CD14-positive monocyte (primary cell): ENCODE measurements around the gene ATF4. TPM values are rescaled to one million over a fixed set of nuclear protein-coding genes. Genes with fewer than 3 reads are reported as not detected.

Source experiments
- DNase-seq, 3 donors: peaks; one replicate each; pipeline ENCODE4 v3.0.0-alpha.2; 2011 to 2022
- H2AFZ ChIP-seq: 2 replicates; pipeline ENCODE4 v1.6.0; 2012; ENCODE audit warnings: mild to moderate bottlenecking, low read depth, low read length, inconsistent platforms; ENCODE audit not compliant: insufficient read depth, poor library complexity, severe bottlenecking
- H3K27ac ChIP-seq, 2 donors: 1 replicate in 1 of 2; 2 replicates in 1 of 2; pipeline ENCODE4 v1.5.1; 2012 to 2013; ENCODE audit warnings: low read length in 2 of 2, control low read depth in 1 of 2, inconsistent platforms in 1 of 2, low read depth in 1 of 2, mild to moderate bottlenecking in 1 of 2
- H3K27me3 ChIP-seq, 2 donors: one replicate each; pipeline versions ENCODE4 v1.6.0 to v1.6.1; 2011 to 2013; ENCODE audit warnings: low read length in 2 of 2; ENCODE audit not compliant: control insufficient read depth in 2 of 2, insufficient read depth in 2 of 2
- H3K36me3 ChIP-seq, 2 donors: replicated peaks in 1 of 2; 1 replicate in 1 of 2; 2 replicates in 1 of 2; pipeline versions ENCODE4 v1.5.1 to v1.6.1; 2012 to 2013; ENCODE audit warnings: low read length in 2 of 2, control low read depth in 1 of 2, inconsistent platforms in 1 of 2, mild to moderate bottlenecking in 1 of 2; ENCODE audit not compliant: insufficient read depth in 2 of 2, control insufficient read depth in 1 of 2
- H3K4me1 ChIP-seq, 2 donors: 1 replicate in 1 of 2; 2 replicates in 1 of 2; pipeline versions ENCODE4 v1.5.1 to v1.6.1; 2012 to 2013; ENCODE audit warnings: low read length in 2 of 2, control low read depth in 1 of 2, inconsistent platforms in 1 of 2, mild to moderate bottlenecking in 1 of 2, moderate library complexity in 1 of 2; ENCODE audit not compliant: insufficient read depth in 2 of 2, control insufficient read depth in 1 of 2
- H3K4me2 ChIP-seq: replicated peaks from 2 replicates; pipeline ENCODE3; 2012; ENCODE audit warnings: low read length, moderate library complexity, mild to moderate bottlenecking; ENCODE audit not compliant: poor library complexity, severe bottlenecking; ENCODE audit errors: extremely low read depth
- H3K4me3 ChIP-seq, 3 experiments: fragments of 200-600 bp in 1 of 3; sonication (generic) in 1 of 3; replicated peaks in 1 of 3; 1 replicate in 2 of 3; 2 replicates in 1 of 3; pipeline ENCODE4 v1.5.1; 2011 to 2013; ENCODE audit warnings: low read length in 3 of 3, mild to moderate bottlenecking in 3 of 3, control low read depth in 2 of 3, low read depth in 2 of 3, inconsistent platforms in 1 of 3, moderate library complexity in 1 of 3
- H3K79me2 ChIP-seq: 2 replicates; pipeline ENCODE4 v1.6.0; 2012; ENCODE audit warnings: mild to moderate bottlenecking, control low read depth, inconsistent platforms, low read length, moderate library complexity; ENCODE audit not compliant: insufficient read depth
- H3K9ac ChIP-seq: 2 replicates; pipeline ENCODE4 v1.6.0; 2017; ENCODE audit warnings: low read length, mild to moderate bottlenecking; ENCODE audit not compliant: insufficient read depth, poor library complexity, severe bottlenecking
- H3K9me3 ChIP-seq, 2 donors: replicated peaks in 1 of 2; 1 replicate in 1 of 2; 2 replicates in 1 of 2; pipeline versions ENCODE4 v1.5.1 to v1.6.1; 2012 to 2013; ENCODE audit warnings: low read length in 2 of 2, control low read depth in 1 of 2; ENCODE audit not compliant: control insufficient read depth in 1 of 2, insufficient read depth in 1 of 2
- H4K20me1 ChIP-seq: 2 replicates; pipeline ENCODE4 v1.6.0; 2012; ENCODE audit warnings: mild to moderate bottlenecking, low read length, control low read depth, moderate library complexity; ENCODE audit not compliant: insufficient read depth
- H3K27ac Mint-ChIP-seq, 7 donors: one replicate each; pipeline ENCODE4 v1.8.0; 2020; ENCODE audit warnings: mild to moderate bottlenecking in 7 of 7, mixed read lengths in 7 of 7, moderate library complexity in 6 of 7, inconsistent platforms in 2 of 7
- H3K27me3 Mint-ChIP-seq, 3 donors: one replicate each; pipeline ENCODE4 v1.8.0; 2021 to 2022; ENCODE audit warnings: low read depth in 3 of 3, mild to moderate bottlenecking in 3 of 3, mixed read lengths in 3 of 3, moderate library complexity in 3 of 3, inconsistent platforms in 1 of 3
- H3K36me3 Mint-ChIP-seq, 2 donors: one replicate each; pipeline ENCODE4 v1.8.0; 2020; ENCODE audit warnings: mixed read lengths in 2 of 2, inconsistent platforms in 1 of 2, mild to moderate bottlenecking in 1 of 2
- H3K4me1 Mint-ChIP-seq: one replicate; pipeline ENCODE4 v1.8.0; 2020; ENCODE audit warnings: mild to moderate bottlenecking, mixed read lengths
- H3K4me3 Mint-ChIP-seq, 2 donors: one replicate each; pipeline ENCODE4 v1.8.0; 2020; ENCODE audit warnings: mild to moderate bottlenecking in 2 of 2, mixed read lengths in 2 of 2, moderate library complexity in 1 of 2
- H3K9me3 Mint-ChIP-seq, 7 donors: one replicate each; pipeline ENCODE4 v1.8.0; 2020 to 2022; ENCODE audit warnings: mixed read lengths in 7 of 7, mild to moderate bottlenecking in 6 of 7, moderate library complexity in 6 of 7, inconsistent platforms in 2 of 7
- CTCF ChIP-seq: fragments of 200-600 bp; IDR thresholded peaks from one replicate; pipeline ENCODE4 v1.8.0; 2022; ENCODE audit warnings: antibody characterized with exemption, mild to moderate bottlenecking
- WGBS: methylation state at CpG from one replicate; pipeline ENCODE4 v1.1.5; 2013; ENCODE audit warnings: missing lambda C conversion rate; ENCODE audit not compliant: insufficient coverage; 5-methylcytosine and 5-hydroxymethylcytosine counted together
- intact Hi-C, 2 donors: fragments of 100-400 bp; cut with micrococcal nuclease; formaldehyde crosslinking; loops; one replicate each; pipeline versions ENCODE4 v1.15.0 to v1.15.1; 2023
- polyA plus RNA-seq, 3 donors: library from polyadenylated mRNA; depleted of rRNA in 1 of 3; unstranded in 2 of 3; stranded (reverse) in 1 of 3; fragments of 300-500 nt in 2 of 3; fragments of >200 nt in 1 of 3; fragmentation: Illumina TruSeq in 2 of 3; gene quantifications; 1 replicate in 2 of 3; 2 replicates in 1 of 3; pipeline ENCODE4 v1.2.3, GENCODE V29; 2012 to 2021

ATF4 gene
- polyA plus RNA-seq, 3 donors = 55.1 to 606 (median 59.0) TPM

GRCh38 chr22:39526736-39527171 lies 6.4 kb downstream of the ATF4 start:
- Mint-ChIP-seq H3K27me3 (peaks cover 0 to 4% (median 1%) of the 10 kb centered on the region in 3 donors), H3K36me3 (peaks cover 49 to 85% of the 10 kb centered on the region in 2 donors), H3K4me1 (peaks cover 87% of the 10 kb centered on the region), H3K27ac (peak overlapping the region; percentile 30 to 91 (median 82)), H3K4me3 (no peak overlapping the region), H3K9me3 (no peaks in the 10 kb centered on the region)
- H3K36me3 ChIP-seq = peaks cover 46 to 71% of the 10 kb centered on the region in 2 donors
- H3K9ac ChIP-seq = no peak overlapping the region
- no peak overlapping the region for H3K4me3 ChIP-seq
- DNase-seq = peak in 2 of 3 donors; percentile 59 to 68
- peaks cover 82 to 96% of the 10 kb centered on the region in 2 donors for H3K4me1 ChIP-seq
- no peak overlapping the region for H2AFZ ChIP-seq
- WGBS = 20% methylated on average over 2 of the region's 4 CpGs
- H3K27me3 ChIP-seq = no peaks in the 10 kb centered on the region
- intact Hi-C loops = loop anchor here (5.0 to 10.0 kb wide), 3 partner anchors 34 to 772 kb away; partner anchors contain the start of gene SUN2 (in 1 of the 2)
- no peak for TF ChIP-seq CTCF
- peak overlapping the region; percentile 34 to 69 for H3K27ac ChIP-seq
- peaks cover 80% of the 10 kb centered on the region for H3K79me2 ChIP-seq
- peak overlapping the region; percentile 17 for H3K4me2 ChIP-seq
- no peaks in the 10 kb centered on the region for H3K9me3 ChIP-seq
- peaks cover 99% of the 10 kb centered on the region for H4K20me1 ChIP-seq

GRCh38 chr22:39527481-39527961 lies 7.2 kb downstream of the ATF4 start:
- Histone ChIP-seq H3K9me3 (no peaks in the 10 kb centered on the region), H3K79me2 (peaks cover 80% of the 10 kb centered on the region), H3K27ac (peak overlapping the region; percentile 34 to 69), H3K4me1 (peaks cover 78 to 93% of the 10 kb centered on the region in 2 donors), H3K36me3 (peaks cover 41 to 63% of the 10 kb centered on the region in 2 donors), H3K9ac (no peak overlapping the region), H3K4me3 (no peak overlapping the region), H3K27me3 (no peaks in the 10 kb centered on the region), H2AFZ (no peak overlapping the region), H3K4me2 (no peak overlapping the region), H4K20me1 (peaks cover 91% of the 10 kb centered on the region)
- Mint-ChIP-seq H3K27me3 (peaks cover 0 to 1% (median 0%) of the 10 kb centered on the region in 3 donors), H3K4me1 (peaks cover 84% of the 10 kb centered on the region), H3K36me3 (peaks cover 42 to 78% of the 10 kb centered on the region in 2 donors), H3K9me3 (no peaks in the 10 kb centered on the region), H3K27ac (peak overlapping the region; percentile 32 to 91 (median 82)), H3K4me3 (no peak overlapping the region)
- no peak for TF ChIP-seq CTCF
- DNase-seq = no peak
- intact Hi-C loops = loop anchor here (5.0 to 10.0 kb wide), 3 partner anchors 35 to 773 kb away; partner anchors contain the start of gene SUN2 (in 1 of the 2)
- 64% methylated on average over 6 of the region's 6 CpGs for WGBS
